SK-N-MC (cell line): ENCODE measurements around the gene CHAC1.

Experiments
- EZH2 ChIP-seq: fragments of 200-600 bp; sonication (generic); IDR thresholded peaks from one replicate; pipeline ENCODE4 v1.6.1; 2017; ENCODE audit warnings: antibody characterized with exemption
- FOXP2 ChIP-seq: optimal IDR thresholded peaks from 2 replicates; pipeline ENCODE3; 2011; ENCODE audit warnings: mild to moderate bottlenecking, moderate library complexity; ENCODE audit not compliant: insufficient read depth; ENCODE audit errors: extremely low read length, control extremely low read depth
- POLR2AphosphoS5 ChIP-seq: IDR thresholded peaks from 2 replicates; pipeline ENCODE4 v1.6.1; 2012; ENCODE audit warnings: mild to moderate bottlenecking, low read depth, low read length, borderline replicate concordance

GRCh38 chr15:40927873-40928806, 25.1 kb upstream of the CHAC1 start:
- TF ChIP-seq POLR2AphosphoS5: no peak
- no peak for TF ChIP-seq EZH2
- TF ChIP-seq FOXP2: no peak
